ENCODE data around the gene HAPLN2. TPM values are rescaled to one million over a fixed set of nuclear protein-coding genes. Genes with fewer than 3 reads are reported as not detected.
A peak's percentile ranks its signal among the peaks of the same experiment; 100 is the strongest.

HAPLN2 gene
- total RNA-seq, 6 experiments from 2014 or later = not detected

DNA sequence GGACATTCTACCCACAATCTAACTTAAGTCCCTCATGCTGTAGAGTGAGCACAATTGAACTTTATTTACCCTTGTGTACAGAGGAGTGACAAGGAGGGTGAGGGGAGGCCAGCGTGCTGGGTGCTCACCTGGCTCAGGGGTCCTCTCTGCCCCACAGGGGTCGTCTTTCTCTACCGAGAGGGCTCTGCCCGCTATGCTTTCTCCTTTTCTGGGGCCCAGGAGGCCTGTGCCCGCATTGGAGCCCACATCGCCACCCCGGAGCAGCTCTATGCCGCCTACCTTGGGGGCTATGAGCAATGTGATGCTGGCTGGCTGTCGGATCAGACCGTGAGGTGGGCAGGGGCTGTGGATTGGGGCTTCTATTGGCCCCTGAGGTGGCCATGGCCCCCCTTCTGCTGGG, 28.1 kb downstream of the HAPLN2 start:
- no peaks in the 10 kb centered on the region for H3K9me3 ChIP-seq
- 80% methylated on average over 4 of the region's 10 CpGs for WGBS (ENCODE audit: insufficient coverage, low coverage, low lambda C conversion rate, missing lambda C conversion rate)
- H3K4me1 ChIP-seq = no peaks in the 10 kb centered on the region
- intact Hi-C loops (cut with DNase I) = no loop called here
- H3K27ac ChIP-seq = no peak overlapping the region
- no peak for TF ChIP-seq POLR2A (IDR thresholded peaks at IDR 0.05)
- TF ChIP-seq, protein P1, sequence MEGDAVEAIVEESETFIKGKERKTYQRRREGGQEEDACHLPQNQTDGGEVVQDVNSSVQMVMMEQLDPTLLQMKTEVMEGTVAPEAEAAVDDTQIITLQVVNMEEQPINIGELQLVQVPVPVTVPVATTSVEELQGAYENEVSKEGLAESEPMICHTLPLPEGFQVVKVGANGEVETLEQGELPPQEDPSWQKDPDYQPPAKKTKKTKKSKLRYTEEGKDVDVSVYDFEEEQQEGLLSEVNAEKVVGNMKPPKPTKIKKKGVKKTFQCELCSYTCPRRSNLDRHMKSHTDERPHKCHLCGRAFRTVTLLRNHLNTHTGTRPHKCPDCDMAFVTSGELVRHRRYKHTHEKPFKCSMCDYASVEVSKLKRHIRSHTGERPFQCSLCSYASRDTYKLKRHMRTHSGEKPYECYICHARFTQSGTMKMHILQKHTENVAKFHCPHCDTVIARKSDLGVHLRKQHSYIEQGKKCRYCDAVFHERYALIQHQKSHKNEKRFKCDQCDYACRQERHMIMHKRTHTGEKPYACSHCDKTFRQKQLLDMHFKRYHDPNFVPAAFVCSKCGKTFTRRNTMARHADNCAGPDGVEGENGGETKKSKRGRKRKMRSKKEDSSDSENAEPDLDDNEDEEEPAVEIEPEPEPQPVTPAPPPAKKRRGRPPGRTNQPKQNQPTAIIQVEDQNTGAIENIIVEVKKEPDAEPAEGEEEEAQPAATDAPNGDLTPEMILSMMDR (IDR thresholded peaks at IDR 0.05) = no peak
- H3K27me3 ChIP-seq = no peaks in the 10 kb centered on the region
- no peak overlapping the region for H3K4me3 ChIP-seq
- ATAC-seq (no peak), DNase-seq (no peak)
- H3K36me3 ChIP-seq = no peaks in the 10 kb centered on the region

DNA sequence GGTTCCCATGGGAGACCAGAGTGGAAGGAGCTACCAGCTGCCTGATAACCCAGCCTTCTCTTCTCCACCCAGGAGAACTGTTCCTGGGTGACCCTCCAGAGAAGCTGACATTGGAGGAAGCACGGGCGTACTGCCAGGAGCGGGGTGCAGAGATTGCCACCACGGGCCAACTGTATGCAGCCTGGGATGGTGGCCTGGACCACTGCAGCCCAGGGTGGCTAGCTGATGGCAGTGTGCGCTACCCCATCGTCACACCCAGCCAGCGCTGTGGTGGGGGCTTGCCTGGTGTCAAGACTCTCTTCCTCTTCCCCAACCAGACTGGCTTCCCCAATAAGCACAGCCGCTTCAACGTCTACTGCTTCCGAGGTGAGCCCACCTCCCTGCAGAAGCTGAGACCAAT, 29.3 kb downstream of the HAPLN2 start:
- DNase-seq (no peak), ATAC-seq (no peak)
- H3K4me1 ChIP-seq = no peaks in the 10 kb centered on the region
- no peaks in the 10 kb centered on the region for H3K36me3 ChIP-seq
- H3K9me3 ChIP-seq = no peaks in the 10 kb centered on the region
- no peak overlapping the region for H3K4me3 ChIP-seq
- intact Hi-C loops (cut with DNase I) = no loop called here
- H3K27me3 ChIP-seq = no peaks in the 10 kb centered on the region
- no peak overlapping the region for H3K27ac ChIP-seq
- 50% methylated on average over 2 of the region's 10 CpGs for WGBS (ENCODE audit: insufficient coverage, low coverage, low lambda C conversion rate, missing lambda C conversion rate)
- TF ChIP-seq, protein P1 (IDR thresholded peaks at IDR 0.05) = no peak
- TF ChIP-seq POLR2A (IDR thresholded peaks at IDR 0.05) = no peak

DNA sequence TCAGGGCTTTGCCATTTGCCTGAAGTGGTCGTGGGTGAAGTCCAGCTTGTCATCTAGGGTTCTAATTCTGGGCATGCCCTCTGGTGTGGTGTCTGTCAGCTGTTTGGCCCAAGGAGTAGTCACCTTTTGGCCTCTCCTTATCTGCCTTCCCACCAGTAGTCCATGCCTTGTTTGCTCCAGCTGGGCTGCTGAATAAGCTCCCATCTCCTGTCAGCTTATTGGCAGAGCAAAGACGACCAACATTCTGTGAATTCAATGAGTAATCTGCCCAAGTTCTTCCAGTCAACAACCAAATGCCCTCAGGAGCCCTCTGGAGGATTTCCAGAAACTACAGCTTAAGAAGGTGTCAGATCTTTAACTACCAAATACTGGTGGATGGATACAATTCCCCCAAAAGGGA, 29.7 kb downstream of the HAPLN2 start:
- no peak for ATAC-seq
- intact Hi-C loops (cut with DNase I) = no loop called here
- Histone ChIP-seq H3K27me3 (no peaks in the 10 kb centered on the region), H3K36me3 (no peaks in the 10 kb centered on the region), H3K4me3 (no peak overlapping the region), H3K27ac (no peak overlapping the region), H3K4me1 (no peaks in the 10 kb centered on the region), H3K9me3 (no peaks in the 10 kb centered on the region)
- WGBS (ENCODE audit: insufficient coverage, low coverage, low lambda C conversion rate, missing lambda C conversion rate) = 4% methylated on average over 2 of the region's 2 CpGs
- no peak for DNase-seq
- no peak for TF ChIP-seq POLR2A (IDR thresholded peaks at IDR 0.05)

DNA sequence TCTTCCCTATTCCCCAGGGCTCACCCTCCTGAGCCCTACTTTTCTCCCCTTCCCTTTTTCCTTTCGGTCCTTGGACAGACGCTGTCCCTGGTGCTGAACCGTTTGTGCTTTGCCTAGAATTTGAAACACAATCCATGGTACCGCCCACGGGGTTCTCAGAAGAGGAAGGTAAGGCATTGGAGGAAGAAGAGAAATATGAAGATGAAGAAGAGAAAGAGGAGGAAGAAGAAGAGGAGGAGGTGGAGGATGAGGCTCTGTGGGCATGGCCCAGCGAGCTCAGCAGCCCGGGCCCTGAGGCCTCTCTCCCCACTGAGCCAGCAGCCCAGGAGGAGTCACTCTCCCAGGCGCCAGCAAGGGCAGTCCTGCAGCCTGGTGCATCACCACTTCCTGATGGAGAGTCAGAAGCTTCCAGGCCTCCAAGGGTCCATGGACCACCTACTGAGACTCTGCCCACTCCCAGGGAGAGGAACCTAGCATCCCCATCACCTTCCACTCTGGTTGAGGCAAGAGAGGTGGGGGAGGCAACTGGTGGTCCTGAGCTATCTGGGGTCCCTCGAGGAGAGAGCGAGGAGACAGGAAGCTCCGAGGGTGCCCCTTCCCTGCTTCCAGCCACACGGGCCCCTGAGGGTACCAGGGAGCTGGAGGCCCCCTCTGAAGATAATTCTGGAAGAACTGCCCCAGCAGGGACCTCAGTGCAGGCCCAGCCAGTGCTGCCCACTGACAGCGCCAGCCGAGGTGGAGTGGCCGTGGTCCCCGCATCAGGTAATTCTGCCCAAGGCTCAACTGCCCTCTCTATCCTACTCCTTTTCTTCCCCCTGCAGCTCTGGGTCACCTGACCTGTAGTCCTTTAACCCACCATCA, 33.1 kb downstream of the HAPLN2 start:
- no peaks in the 10 kb centered on the region for H3K27me3 ChIP-seq
- DNase-seq = no peak
- 17% methylated on average over 7 of the region's 16 CpGs for WGBS (ENCODE audit: insufficient coverage, low coverage, low lambda C conversion rate, missing lambda C conversion rate)
- intact Hi-C loops (cut with DNase I) = no loop called here
- peak in 1 of 4 donors; percentile 24 for ATAC-seq
- H3K36me3 ChIP-seq = no peaks in the 10 kb centered on the region
- no peaks in the 10 kb centered on the region for H3K9me3 ChIP-seq
- TF ChIP-seq, protein P1 (IDR thresholded peaks at IDR 0.05) = no peak
- TF ChIP-seq POLR2A (IDR thresholded peaks at IDR 0.05) = no peak
- no peak overlapping the region for H3K27ac ChIP-seq
- H3K4me3 ChIP-seq = no peak overlapping the region
- peaks cover 0 to 3% (median 0%) of the 10 kb centered on the region in 4 donors for H3K4me1 ChIP-seq

DNA sequence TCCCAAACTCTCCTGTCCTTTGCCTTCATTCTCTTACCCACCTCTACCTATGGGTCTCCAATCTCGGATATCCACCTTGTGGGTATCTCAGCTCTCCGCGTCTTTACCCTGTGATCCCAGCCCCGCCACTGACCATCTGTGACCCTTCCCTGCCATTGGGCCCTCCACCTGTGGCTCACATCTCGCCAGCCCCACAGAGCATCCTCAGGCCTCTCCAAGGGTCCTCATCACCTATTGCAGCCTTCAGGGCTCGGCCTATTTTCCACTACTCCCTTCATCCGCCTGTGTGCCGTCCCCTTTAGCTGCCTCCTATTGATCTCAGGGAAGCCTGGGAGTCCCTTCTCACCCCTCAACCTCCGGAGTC, 33.8 kb downstream of the HAPLN2 start:
- 72% methylated on average over 9 of the region's 9 CpGs for WGBS (ENCODE audit: insufficient coverage, low coverage, low lambda C conversion rate, missing lambda C conversion rate)
- peaks cover 0 to 3% (median 0%) of the 10 kb centered on the region in 4 donors for H3K4me1 ChIP-seq
- H3K4me3 ChIP-seq = no peak overlapping the region
- H3K9me3 ChIP-seq = no peaks in the 10 kb centered on the region
- ATAC-seq = no peak
- DNase-seq = no peak
- no peak for TF ChIP-seq POLR2A (IDR thresholded peaks at IDR 0.05)
- TF ChIP-seq, protein P1 (IDR thresholded peaks at IDR 0.05) = no peak
- no peak overlapping the region for H3K27ac ChIP-seq
- no peaks in the 10 kb centered on the region for H3K36me3 ChIP-seq
- no peaks in the 10 kb centered on the region for H3K27me3 ChIP-seq
- intact Hi-C loops (cut with DNase I) = no loop called here
